AG20443 (cell line): ENCODE data around the gene TP53TG3C.
"Not testable (repeated sequence)": the region's sequence is repeated elsewhere in the genome, so short reads cannot be mapped to it uniquely, and the experiment has no call there.

Source experiments
- DNase-seq: peaks from one replicate; pipeline ENCODE4 v3.0.0; 2012; ENCODE audit warnings: low spot score, mixed read lengths

The TP53TG3C gene

GRCh38 chr16:33193926-33194325 lies at the start of gene TP53TG3C:
Gene TP53TG3C (plus strand): TSS chr16:33194226. CDS start chr16:33194294, 68 bp downstream.
- not testable (repeated sequence) for DNase-seq
